GM12801 (cell line): ENCODE results near the gene AQP4.

ENCODE experiments used
- CTCF ChIP-seq: IDR thresholded peaks from one replicate; pipeline ENCODE4 v1.5.1; 2011; ENCODE audit warnings: control low read depth; ENCODE audit not compliant: insufficient read length; ENCODE audit errors: extremely low read depth

Gene AQP4

GRCh38 chr18:26840965-26841364 is 24.5 kb downstream of the AQP4 start:
- no peak for TF ChIP-seq CTCF

GRCh38 chr18:26839609-26840008 is 25.9 kb downstream of the AQP4 start:
- no peak for TF ChIP-seq CTCF

- TF ChIP-seq CTCF: no peak
Measured at GRCh38 chr18:26832302-26832701, 33.2 kb downstream of the AQP4 start.

GRCh38 chr18:26827581-26827980 is 37.9 kb downstream of the AQP4 start:
- TF ChIP-seq CTCF: no peak

DNA sequence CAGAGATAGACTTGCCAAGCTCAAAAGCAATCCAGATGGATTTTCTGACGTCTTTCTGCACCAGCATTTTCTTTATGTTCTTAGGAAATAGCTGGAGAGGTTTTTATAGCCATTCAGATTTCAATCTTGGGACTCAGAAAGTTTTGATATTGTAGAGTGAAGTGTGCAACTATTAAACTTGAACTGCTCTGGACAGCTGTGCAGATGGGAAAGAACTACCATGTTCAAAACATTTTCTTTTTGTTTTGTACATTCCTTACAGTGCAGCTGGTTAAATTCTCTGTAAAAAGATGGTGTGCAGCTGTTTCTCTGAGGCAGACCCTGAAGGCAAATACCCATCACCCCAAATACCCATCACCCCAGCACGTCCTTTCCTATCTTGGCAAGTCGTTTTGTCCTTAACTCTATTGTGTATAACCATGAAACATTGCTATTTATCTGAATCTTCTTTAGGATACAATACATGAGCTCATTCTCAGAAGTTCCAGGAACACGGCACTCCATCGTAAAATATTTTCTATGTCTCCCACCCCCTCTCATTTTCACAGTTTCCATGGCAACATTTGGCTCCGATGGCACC is 38.8 kb downstream of the AQP4 start:
- TF ChIP-seq CTCF: no peak

DNA sequence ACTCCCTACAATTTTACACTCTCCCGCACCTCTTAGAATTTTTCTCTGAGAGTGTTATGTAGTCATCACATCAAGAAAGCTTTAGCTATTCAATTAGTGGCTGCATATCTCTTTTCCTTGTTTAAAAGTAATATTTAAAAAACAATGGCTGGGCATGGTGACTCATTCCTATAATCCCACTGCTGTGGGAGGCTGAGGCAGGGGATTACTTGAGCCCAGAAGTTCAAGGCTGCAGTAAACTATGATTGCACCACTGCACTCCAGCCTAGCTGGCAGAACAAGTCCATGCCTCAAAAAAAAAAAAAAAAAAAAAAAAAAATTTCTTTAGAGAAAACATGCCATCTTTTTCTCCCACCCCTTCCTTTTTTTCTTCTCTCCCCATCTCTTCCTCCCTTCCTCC is 44.3 kb downstream of the AQP4 start:
- TF ChIP-seq CTCF: no peak

- no peak for TF ChIP-seq CTCF
Measured at GRCh38 chr18:26819046-26819445, 46.5 kb downstream of the AQP4 start.
